Epithelial cell of esophagus (primary cell): ENCODE measurements around the gene CDKL2.

Source experiments
- DNase-seq: peaks from one replicate; pipeline ENCODE4 v3.0.0; 2010; ENCODE audit warnings: low read depth
- H3K4me3 ChIP-seq: 2 replicates; pipeline ENCODE4 v1.5.1; 2011; ENCODE audit warnings: mild to moderate bottlenecking, low read length, control low read depth
- CTCF ChIP-seq: IDR thresholded peaks from 2 replicates; pipeline ENCODE4 v1.5.1; 2011; ENCODE audit warnings: low read depth, mild to moderate bottlenecking, low read length, control low read depth, inconsistent platforms; ENCODE audit not compliant: insufficient read depth; ENCODE audit errors: missing control alignments

Gene CDKL2

GRCh38 chr4:75630174-75630936 is at the start of gene CDKL2:
Gene CDKL2, minus strand, starts transcription at chr4:75630528. Its CDS starts 4,540 bp downstream, at chr4:75625988.
- TF ChIP-seq CTCF = no peak

GRCh38 chr4:75678965-75679364 is 48.6 kb upstream of the CDKL2 start:
- TF ChIP-seq CTCF = no peak
- no peak overlapping the region for H3K4me3 ChIP-seq
- no peak for DNase-seq

More at GRCh38 chr4:75630174-75630936, at the start of gene CDKL2:
- peak within 1 kb of the TSS; percentile 50 for H3K4me3 ChIP-seq
- DNase-seq = peak; percentile 89

GRCh38 chr4:75678473-75678872 is 48.1 kb upstream of the CDKL2 start:
- TF ChIP-seq CTCF = no peak
- DNase-seq = no peak
- H3K4me3 ChIP-seq = no peak overlapping the region

GRCh38 chr4:75675004-75675531 is 44.7 kb upstream of the CDKL2 start:
- DNase-seq = peak; percentile 69
- TF ChIP-seq CTCF = no peak

GRCh38 chr4:75673959-75674328 is 43.6 kb upstream of the CDKL2 start:
- no peak for TF ChIP-seq CTCF
- no peak for DNase-seq
- H3K4me3 ChIP-seq = peak overlapping the region; percentile 97

More at GRCh38 chr4:75675004-75675531, 44.7 kb upstream of the CDKL2 start:
- no peak overlapping the region for H3K4me3 ChIP-seq

GRCh38 chr4:75673027-75673958 is 43.0 kb upstream of the CDKL2 start, which contains the start of gene G3BP2:
Gene G3BP2, minus strand, starts transcription at chr4:75673411. Its CDS starts 11,386 bp downstream, at chr4:75662025.
- TF ChIP-seq CTCF = no peak
- peak; percentile 98 for DNase-seq
- peak within 1 kb of the TSS; percentile 97 for H3K4me3 ChIP-seq
